H4 (cell line): ENCODE data around the gene HBP1. TPM values are rescaled to one million over a fixed set of nuclear protein-coding genes. Genes with fewer than 3 reads are reported as not detected.
"Not testable (repeated sequence)": the region's sequence is repeated elsewhere in the genome, so short reads cannot be mapped to it uniquely, and the experiment has no call there.

Experiments
- DNase-seq: peaks from one replicate; pipeline ENCODE4 v3.0.0-alpha.2; 2015; ENCODE audit warnings: low spot score
- total RNA-seq: library from RNA; depleted of rRNA; stranded (reverse); fragments of >200 nt; shearing (Covaris generic); gene quantifications from 2 replicates; pipeline ENCODE4 v1.2.3, GENCODE V29; 2014; rRNA removed

The HBP1 gene
- total RNA-seq, 1 experiment from 2014 or later = 69.8 TPM

GRCh38 chr7:107224374-107225223 is 55.8 kb downstream of the HBP1 start:
- DNase-seq = no peak

- DNase-seq = no peak
Measured at GRCh38 chr7:107228291-107228690, 59.5 kb downstream of the HBP1 start.

- no peak for DNase-seq
Measured at GRCh38 chr7:107230334-107230733, 61.5 kb downstream of the HBP1 start.

- peak; percentile 66 for DNase-seq
Measured at GRCh38 chr7:107232568-107233090, 63.8 kb downstream of the HBP1 start.

- no peak for DNase-seq
Measured at GRCh38 chr7:107233174-107233573, 64.4 kb downstream of the HBP1 start.

- DNase-seq = no peak
Measured at GRCh38 chr7:107233981-107234380, 65.2 kb downstream of the HBP1 start.

GRCh38 chr7:107234436-107234835 is 65.6 kb downstream of the HBP1 start:
- DNase-seq = no peak

- DNase-seq = no peak
Measured at GRCh38 chr7:107236862-107237261, 68.1 kb downstream of the HBP1 start.

- DNase-seq = no peak
Measured at GRCh38 chr7:107237451-107237850, 68.6 kb downstream of the HBP1 start.

- DNase-seq = no peak
Measured at GRCh38 chr7:107242267-107242666, 73.5 kb downstream of the HBP1 start.

GRCh38 chr7:107244613-107245012 is 75.8 kb downstream of the HBP1 start:
- no peak for DNase-seq

- not testable (repeated sequence) for DNase-seq
Measured at GRCh38 chr7:107246836-107247235, 78.0 kb downstream of the HBP1 start.

- DNase-seq = no peak
Measured at GRCh38 chr7:107248551-107249316, 79.9 kb downstream of the HBP1 start.

- DNase-seq = no peak
Measured at GRCh38 chr7:107251963-107252362, 83.2 kb downstream of the HBP1 start.

Other genes starting within 250 kb of the HBP1 start
- 9.5 and 13.1 TPM in 2 replicates for gene PRKAR2B, start 124.3 kb upstream of the HBP1 start, total RNA-seq